PC-3 (cell line): Measurements from ENCODE around the gene MTA1. TPM values are rescaled to one million over a fixed set of nuclear protein-coding genes. Genes with fewer than 3 reads are reported as not detected.
A peak's percentile ranks its signal among the peaks of the same experiment; 100 is the strongest.

Experiments used
- ATAC-seq: fragments of 200-7000 bp; cut with Tn5 transposase; 2 replicates; pipeline ENCODE4 v1.9.1; 2020; ENCODE audit warnings: mild to moderate bottlenecking, moderate library complexity
- BruUV-seq: library from RNA; stranded (reverse); fragments of 400-500 nt; replicated peaks from 2 replicates; lab custom pipeline; 2021; lab: Mats Ljungman, UMichigan
- CTCF ChIA-PET: fragments of 300-600 bp; sonication (Branson Sonifier 250); formaldehyde crosslinking; loops from one replicate; lab custom pipeline; 2022; ENCODE audit warnings: antibody characterized with exemption; lab: Charles Lee
- POLR2A ChIA-PET: fragments of 300-600 bp; sonication (Branson Sonifier 250); formaldehyde crosslinking; loops from one replicate; lab custom pipeline; 2022; ENCODE audit warnings: antibody characterized with exemption; ENCODE audit not compliant: unreplicated experiment; lab: Charles Lee
- DNase-seq: peaks from one replicate; pipeline ENCODE4 v3.0.0-alpha.2; 2015
- H2AFZ ChIP-seq: fragments of 300-600 bp; sonication (generic); 2 replicates; pipeline ENCODE4 v1.6.0; 2016; ENCODE audit warnings: antibody characterized with exemption, low read length
- H3F3A ChIP-seq: fragments of 300-600 bp; sonication (generic); one replicate; pipeline ENCODE4 v1.6.0; 2017; ENCODE audit warnings: antibody characterized with exemption, low read length, control low read depth, mild to moderate bottlenecking; ENCODE audit not compliant: unreplicated experiment
- H3K27ac ChIP-seq: fragments of 300-600 bp; sonication (generic); 2 replicates; pipeline ENCODE4 v1.5.1; 2016; ENCODE audit warnings: mild to moderate bottlenecking, low read length
- H3K27me3 ChIP-seq: fragments of 300-600 bp; sonication (generic); 2 replicates; pipeline ENCODE4 v1.6.1; 2016; ENCODE audit warnings: low read length, mixed read lengths
- H3K36me3 ChIP-seq: fragments of 300-600 bp; sonication (generic); 2 replicates; pipeline ENCODE4 v1.6.1; 2016; ENCODE audit warnings: low read depth, mixed run types, low read length, mixed read lengths
- H3K4me1 ChIP-seq: fragments of 300-600 bp; sonication (generic); 2 replicates; pipeline ENCODE4 v1.5.1; 2016; ENCODE audit warnings: low read length; ENCODE audit not compliant: insufficient read depth
- H3K4me2 ChIP-seq: fragments of 300-600 bp; sonication (generic); 2 replicates; pipeline ENCODE4 v1.6.0; 2016; ENCODE audit warnings: low read length
- H3K4me3 ChIP-seq: fragments of 300-600 bp; sonication (generic); 2 replicates; pipeline ENCODE4 v1.5.1; 2016; ENCODE audit warnings: mild to moderate bottlenecking, low read length, mixed read lengths
- H3K79me2 ChIP-seq: fragments of 300-600 bp; sonication (generic); 2 replicates; pipeline ENCODE4 v1.6.1; 2017; ENCODE audit warnings: low read length, mixed read lengths
- H3K9ac ChIP-seq: fragments of 300-600 bp; sonication (generic); 2 replicates; pipeline ENCODE4 v1.6.0; 2016; ENCODE audit warnings: mild to moderate bottlenecking, low read length
- H3K9me2 ChIP-seq: fragments of 300-600 bp; sonication (generic); replicated peaks from 2 replicates; pipeline ENCODE4 v1.6.1; 2016; ENCODE audit warnings: mixed run types, low read length, mixed read lengths
- H3K9me3 ChIP-seq: fragments of 300-600 bp; sonication (generic); 2 replicates; pipeline ENCODE4 v1.6.1; 2016; ENCODE audit warnings: low read length, mixed read lengths
- H4K20me1 ChIP-seq: fragments of 300-600 bp; sonication (generic); 2 replicates; pipeline ENCODE4 v1.6.1; 2016; ENCODE audit warnings: low read length, mixed read lengths
- EZH2 ChIP-seq: fragments of 300-600 bp; sonication (generic); IDR thresholded peaks from one replicate; pipeline ENCODE4 v1.6.1; 2017; ENCODE audit warnings: antibody characterized with exemption, mild to moderate bottlenecking, low read length; ENCODE audit not compliant: unreplicated experiment
- EZH2phosphoT487 ChIP-seq: fragments of 300-600 bp; sonication (generic); IDR thresholded peaks from 2 replicates; pipeline ENCODE4 v1.6.1; 2018; ENCODE audit warnings: mild to moderate bottlenecking, antibody characterized with exemption, low read length, borderline replicate concordance
- intact Hi-C: fragments of 100-400 bp; cut with micrococcal nuclease; formaldehyde crosslinking; loops from 2 replicates; pipeline ENCODE4 v1.9.0; 2023
- total RNA-seq: library from RNA; depleted of rRNA; stranded (reverse); fragments of >200 nt; gene quantifications from 2 replicates; pipeline ENCODE4 v1.2.3, GENCODE V29; 2014
- TF ChIP-seq, protein P1 (sequence below): fragments of 300-600 bp; sonication (generic); conservative IDR thresholded peaks from 2 replicates; pipeline ENCODE4 v1.5.1; 2017; ENCODE audit warnings: antibody characterized with exemption, low read depth, mild to moderate bottlenecking, low read length

Gene MTA1
- total RNA-seq, 1 experiment from 2014 or later, result 82.3 TPM

DNA sequence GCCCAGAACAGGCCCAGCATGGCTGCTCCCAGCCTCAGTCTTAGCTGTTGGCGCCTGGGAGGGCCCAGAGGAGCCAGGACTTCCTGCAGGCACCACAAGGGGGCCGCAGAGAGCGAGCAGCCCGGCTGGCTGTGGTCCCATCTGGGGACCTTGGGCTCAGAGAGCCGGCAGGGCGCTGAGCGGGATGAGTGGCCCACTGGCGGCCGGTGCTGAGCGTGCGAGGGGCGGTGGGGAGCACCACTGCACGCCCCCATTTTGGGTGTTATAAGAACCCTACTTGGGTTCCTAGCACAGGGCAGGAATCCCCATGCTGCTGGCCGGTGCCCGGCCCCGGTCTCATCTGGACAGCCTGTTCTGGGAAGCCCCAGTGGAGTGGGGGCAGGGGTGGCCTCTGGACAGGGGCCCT is 29.1 kb downstream of the MTA1 start:
- ChIA-PET POLR2A (no interaction called here), CTCF (no interaction called here)
- peak; percentile 48 for DNase-seq
- H2AFZ ChIP-seq, result no peak overlapping the region
- no peaks in the 10 kb centered on the region for H3K27me3 ChIP-seq
- no peaks in the 10 kb centered on the region for H3K4me1 ChIP-seq
- H3K9ac ChIP-seq, result no peak overlapping the region
- BruUV-seq, result no TSS peak
- H3K79me2 ChIP-seq, result no peaks in the 10 kb centered on the region
- H3K9me2 ChIP-seq, result no peaks in the 10 kb centered on the region
- H3K27ac ChIP-seq, result no peak overlapping the region
- no peaks in the 10 kb centered on the region for H3F3A ChIP-seq
- TF ChIP-seq EZH2 (no peak), EZH2phosphoT487 (no peak)
- TF ChIP-seq, protein P1, sequence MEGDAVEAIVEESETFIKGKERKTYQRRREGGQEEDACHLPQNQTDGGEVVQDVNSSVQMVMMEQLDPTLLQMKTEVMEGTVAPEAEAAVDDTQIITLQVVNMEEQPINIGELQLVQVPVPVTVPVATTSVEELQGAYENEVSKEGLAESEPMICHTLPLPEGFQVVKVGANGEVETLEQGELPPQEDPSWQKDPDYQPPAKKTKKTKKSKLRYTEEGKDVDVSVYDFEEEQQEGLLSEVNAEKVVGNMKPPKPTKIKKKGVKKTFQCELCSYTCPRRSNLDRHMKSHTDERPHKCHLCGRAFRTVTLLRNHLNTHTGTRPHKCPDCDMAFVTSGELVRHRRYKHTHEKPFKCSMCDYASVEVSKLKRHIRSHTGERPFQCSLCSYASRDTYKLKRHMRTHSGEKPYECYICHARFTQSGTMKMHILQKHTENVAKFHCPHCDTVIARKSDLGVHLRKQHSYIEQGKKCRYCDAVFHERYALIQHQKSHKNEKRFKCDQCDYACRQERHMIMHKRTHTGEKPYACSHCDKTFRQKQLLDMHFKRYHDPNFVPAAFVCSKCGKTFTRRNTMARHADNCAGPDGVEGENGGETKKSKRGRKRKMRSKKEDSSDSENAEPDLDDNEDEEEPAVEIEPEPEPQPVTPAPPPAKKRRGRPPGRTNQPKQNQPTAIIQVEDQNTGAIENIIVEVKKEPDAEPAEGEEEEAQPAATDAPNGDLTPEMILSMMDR, result peak; percentile 69
- no peaks in the 10 kb centered on the region for H4K20me1 ChIP-seq
- intact Hi-C loops, result loop anchor here (2.0 kb wide), 1 partner anchor 42 kb away; the partner anchor contains the start of gene TEDC1
- ATAC-seq, result peak; percentile 79
- H3K4me2 ChIP-seq, result no peak overlapping the region
- no peak overlapping the region for H3K4me3 ChIP-seq
- no peaks in the 10 kb centered on the region for H3K9me3 ChIP-seq
- no peaks in the 10 kb centered on the region; the same call in 1 of the 2 replicates for H3K36me3 ChIP-seq

DNA sequence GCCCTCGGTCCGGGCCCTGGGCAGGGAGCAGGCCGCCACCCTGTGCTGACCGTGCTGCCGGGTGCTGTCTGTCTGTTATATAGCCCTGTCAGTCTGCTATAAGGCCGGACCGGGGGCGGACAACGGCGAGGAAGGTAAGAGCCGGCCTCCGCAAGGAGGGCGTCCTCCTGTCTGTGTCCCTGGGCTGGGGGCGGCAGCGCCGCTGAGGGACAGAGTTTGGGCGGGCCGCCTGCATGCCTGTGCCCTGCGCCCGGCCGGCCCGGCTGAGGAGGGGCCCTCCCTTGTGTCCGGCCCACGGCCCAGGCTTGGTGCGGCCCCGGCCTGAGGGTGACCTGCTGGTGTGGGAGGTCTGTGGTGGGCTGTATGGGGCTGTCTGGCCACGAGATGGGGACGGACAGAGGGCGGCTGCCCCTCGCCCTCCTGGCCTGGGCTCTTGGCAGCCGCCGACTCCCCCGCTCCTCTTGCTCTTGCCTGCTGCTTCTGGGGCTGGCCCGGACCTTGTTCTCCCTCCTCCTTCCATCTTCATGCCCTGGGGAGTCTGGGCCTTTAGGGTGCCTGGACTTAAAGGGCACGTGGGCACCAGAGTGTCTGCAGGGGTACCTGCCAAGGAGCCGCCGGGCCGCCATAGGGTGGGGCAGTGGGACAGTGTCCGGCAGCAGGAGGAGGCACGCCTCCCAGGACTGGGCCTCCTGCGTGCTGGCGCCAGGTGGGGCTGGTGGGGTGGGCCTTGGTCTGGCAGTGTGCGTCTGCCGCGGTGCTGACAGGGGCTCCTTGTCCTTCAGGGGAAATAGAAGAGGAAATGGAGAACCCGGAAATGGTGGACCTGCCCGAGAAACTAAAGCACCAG is 29.9 kb downstream of the MTA1 start:
- Histone ChIP-seq H3K9me2 (no peaks in the 10 kb centered on the region), H3K27me3 (no peaks in the 10 kb centered on the region), H3F3A (no peaks in the 10 kb centered on the region), H3K36me3 (no peaks in the 10 kb centered on the region; the same call in 1 of the 2 replicates), H2AFZ (no peak overlapping the region), H3K79me2 (no peaks in the 10 kb centered on the region), H3K27ac (no peak overlapping the region), H3K4me3 (no peak overlapping the region), H3K4me2 (no peak overlapping the region), H3K4me1 (no peaks in the 10 kb centered on the region), H3K9ac (no peak overlapping the region), H4K20me1 (no peaks in the 10 kb centered on the region), H3K9me3 (no peaks in the 10 kb centered on the region)
- CTCF ChIA-PET, result no interaction called here
- no TSS peak for BruUV-seq
- no peak for TF ChIP-seq EZH2
- TF ChIP-seq, protein P1, result no peak
- no peak for TF ChIP-seq EZH2phosphoT487
- POLR2A ChIA-PET, result no interaction called here
- intact Hi-C loops, result loop anchor here (2.0 kb wide), 1 partner anchor 41 kb away; the partner anchor contains the start of gene TEDC1
- no peak for DNase-seq
- ATAC-seq, result no peak

DNA sequence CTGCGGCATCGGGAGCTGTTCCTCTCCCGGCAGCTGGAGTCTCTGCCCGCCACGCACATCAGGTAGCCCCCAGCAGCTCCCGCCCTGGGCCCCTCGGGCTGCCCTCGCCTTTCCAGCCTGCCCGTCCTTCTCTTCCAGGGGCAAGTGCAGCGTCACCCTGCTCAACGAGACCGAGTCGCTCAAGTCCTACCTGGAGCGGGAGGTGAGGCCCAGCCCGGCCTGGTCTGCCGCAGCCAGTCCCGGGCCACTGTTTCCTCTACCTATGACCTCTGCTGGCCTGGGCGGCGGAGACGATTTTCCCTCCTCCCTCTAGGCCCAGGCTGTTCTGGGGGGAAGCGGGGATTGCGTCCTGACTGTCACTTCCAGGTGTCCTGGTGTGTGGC is 30.5 kb downstream of the MTA1 start:
- ATAC-seq (no peak), DNase-seq (no peak)
- H3K9me3 ChIP-seq, result no peaks in the 10 kb centered on the region
- no peaks in the 10 kb centered on the region for H3F3A ChIP-seq
- H3K79me2 ChIP-seq, result no peaks in the 10 kb centered on the region
- intact Hi-C loops, result no loop called here
- no peak overlapping the region for H2AFZ ChIP-seq
- ChIA-PET CTCF (no interaction called here), POLR2A (no interaction called here)
- BruUV-seq, result no TSS peak
- no peak overlapping the region for H3K9ac ChIP-seq
- no peaks in the 10 kb centered on the region for H3K9me2 ChIP-seq
- H4K20me1 ChIP-seq, result no peaks in the 10 kb centered on the region
- H3K4me1 ChIP-seq, result no peaks in the 10 kb centered on the region
- TF ChIP-seq EZH2phosphoT487, result no peak
- no peak for TF ChIP-seq EZH2
- no peak overlapping the region for H3K4me3 ChIP-seq
- no peak overlapping the region for H3K27ac ChIP-seq
- H3K36me3 ChIP-seq, result no peaks in the 10 kb centered on the region; the same call in 1 of the 2 replicates
- H3K4me2 ChIP-seq, result no peak overlapping the region
- H3K27me3 ChIP-seq, result no peaks in the 10 kb centered on the region
